ENCODE data around the gene WDR37. TPM values are rescaled to one million over a fixed set of nuclear protein-coding genes. Genes with fewer than 3 reads are reported as not detected.

The WDR37 gene
- total RNA-seq, 1 experiment from 2014 or later, result 10.4 TPM

DNA sequence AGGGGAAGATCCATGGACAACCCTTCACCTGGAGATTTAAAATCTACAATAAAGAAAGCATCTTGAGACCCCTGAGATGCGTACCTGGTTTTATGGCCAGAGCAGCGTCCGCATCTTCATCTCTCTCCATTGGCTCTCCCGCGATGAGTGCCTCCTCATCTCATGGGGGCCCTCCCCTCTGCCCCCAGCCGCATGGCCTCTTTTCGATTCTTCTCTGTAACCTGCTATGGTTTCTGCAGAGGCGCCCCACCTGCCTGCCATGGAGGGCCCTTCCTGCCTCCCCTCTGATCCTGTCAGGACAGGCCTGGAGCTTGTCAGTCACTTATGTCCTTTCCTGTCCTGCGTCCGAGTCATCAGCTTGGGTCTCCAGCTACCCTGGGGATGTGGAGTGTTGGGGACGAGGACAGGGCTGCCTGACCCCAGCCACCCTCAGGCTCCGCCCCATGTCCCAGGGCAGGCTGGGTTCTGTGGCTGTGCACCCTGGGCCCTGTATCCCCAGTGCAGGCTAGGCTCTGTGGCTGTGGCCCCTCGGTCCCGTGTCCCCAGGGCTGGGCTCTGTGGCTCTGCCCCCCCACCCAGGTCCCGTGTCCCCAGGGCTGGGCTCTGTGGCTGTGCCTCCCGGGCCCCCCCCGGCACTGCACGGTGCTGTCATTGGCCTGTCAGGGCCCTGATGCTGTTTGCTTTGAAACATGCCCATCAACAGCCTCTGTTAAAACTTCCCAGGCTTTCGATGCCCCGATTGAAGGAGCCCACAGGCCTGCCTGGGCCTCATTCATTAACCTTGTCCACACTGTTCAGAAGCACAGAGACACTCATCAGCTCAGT is 99.8 kb downstream of the WDR37 start (continued):
- TF ChIP-seq, protein P1, sequence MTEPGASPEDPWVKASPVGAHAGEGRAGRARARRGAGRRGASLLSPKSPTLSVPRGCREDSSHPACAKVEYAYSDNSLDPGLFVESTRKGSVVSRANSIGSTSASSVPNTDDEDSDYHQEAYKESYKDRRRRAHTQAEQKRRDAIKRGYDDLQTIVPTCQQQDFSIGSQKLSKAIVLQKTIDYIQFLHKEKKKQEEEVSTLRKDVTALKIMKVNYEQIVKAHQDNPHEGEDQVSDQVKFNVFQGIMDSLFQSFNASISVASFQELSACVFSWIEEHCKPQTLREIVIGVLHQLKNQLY (CRISPR knock-in tag; IDR thresholded peaks at IDR 0.05), result no peak
- TF ChIP-seq, protein P2, sequence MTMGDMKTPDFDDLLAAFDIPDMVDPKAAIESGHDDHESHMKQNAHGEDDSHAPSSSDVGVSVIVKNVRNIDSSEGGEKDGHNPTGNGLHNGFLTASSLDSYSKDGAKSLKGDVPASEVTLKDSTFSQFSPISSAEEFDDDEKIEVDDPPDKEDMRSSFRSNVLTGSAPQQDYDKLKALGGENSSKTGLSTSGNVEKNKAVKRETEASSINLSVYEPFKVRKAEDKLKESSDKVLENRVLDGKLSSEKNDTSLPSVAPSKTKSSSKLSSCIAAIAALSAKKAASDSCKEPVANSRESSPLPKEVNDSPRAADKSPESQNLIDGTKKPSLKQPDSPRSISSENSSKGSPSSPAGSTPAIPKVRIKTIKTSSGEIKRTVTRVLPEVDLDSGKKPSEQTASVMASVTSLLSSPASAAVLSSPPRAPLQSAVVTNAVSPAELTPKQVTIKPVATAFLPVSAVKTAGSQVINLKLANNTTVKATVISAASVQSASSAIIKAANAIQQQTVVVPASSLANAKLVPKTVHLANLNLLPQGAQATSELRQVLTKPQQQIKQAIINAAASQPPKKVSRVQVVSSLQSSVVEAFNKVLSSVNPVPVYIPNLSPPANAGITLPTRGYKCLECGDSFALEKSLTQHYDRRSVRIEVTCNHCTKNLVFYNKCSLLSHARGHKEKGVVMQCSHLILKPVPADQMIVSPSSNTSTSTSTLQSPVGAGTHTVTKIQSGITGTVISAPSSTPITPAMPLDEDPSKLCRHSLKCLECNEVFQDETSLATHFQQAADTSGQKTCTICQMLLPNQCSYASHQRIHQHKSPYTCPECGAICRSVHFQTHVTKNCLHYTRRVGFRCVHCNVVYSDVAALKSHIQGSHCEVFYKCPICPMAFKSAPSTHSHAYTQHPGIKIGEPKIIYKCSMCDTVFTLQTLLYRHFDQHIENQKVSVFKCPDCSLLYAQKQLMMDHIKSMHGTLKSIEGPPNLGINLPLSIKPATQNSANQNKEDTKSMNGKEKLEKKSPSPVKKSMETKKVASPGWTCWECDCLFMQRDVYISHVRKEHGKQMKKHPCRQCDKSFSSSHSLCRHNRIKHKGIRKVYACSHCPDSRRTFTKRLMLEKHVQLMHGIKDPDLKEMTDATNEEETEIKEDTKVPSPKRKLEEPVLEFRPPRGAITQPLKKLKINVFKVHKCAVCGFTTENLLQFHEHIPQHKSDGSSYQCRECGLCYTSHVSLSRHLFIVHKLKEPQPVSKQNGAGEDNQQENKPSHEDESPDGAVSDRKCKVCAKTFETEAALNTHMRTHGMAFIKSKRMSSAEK (CRISPR knock-in tag; IDR thresholded peaks at IDR 0.05; ENCODE audit: borderline replicate concordance), result no peak

DNA sequence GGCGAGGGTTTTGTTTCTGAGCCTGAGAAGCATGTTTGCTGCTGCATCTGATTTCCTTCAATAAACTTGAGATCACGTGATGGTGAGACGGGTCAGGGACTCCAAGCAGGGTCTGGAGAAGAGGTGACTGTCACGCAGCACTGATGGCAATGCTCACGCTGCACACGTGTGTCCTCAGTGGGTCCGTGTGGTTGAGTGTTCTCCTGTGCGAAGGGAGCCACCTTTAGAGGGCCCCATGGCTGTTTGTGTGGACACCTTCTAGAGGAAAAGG is 100.4 kb downstream of the WDR37 start:
- no peaks in the 10 kb centered on the region for H3K36me3 Mint-ChIP-seq
- peaks cover 7% of the 10 kb centered on the region for H3K27me3 Mint-ChIP-seq (ENCODE audit: low read depth)
- ChIA-PET POLR2A (no interaction called here), CTCF (no interaction called here)
- DNase-seq (ENCODE audit: low spot score) (no peak), ATAC-seq (no peak)
- no peak overlapping the region for H3K4me3 Mint-ChIP-seq
- no peaks in the 10 kb centered on the region for H3K9me3 Mint-ChIP-seq
- H3K27ac Mint-ChIP-seq, result no peak overlapping the region
- TF ChIP-seq TEAD1 (CRISPR knock-in tag; IDR thresholded peaks at IDR 0.05) (no peak), NR1H2 (CRISPR knock-in tag; IDR thresholded peaks at IDR 0.05) (no peak), EMX1 (CRISPR knock-in tag; IDR thresholded peaks at IDR 0.05) (no peak)
- TF ChIP-seq, protein P3, sequence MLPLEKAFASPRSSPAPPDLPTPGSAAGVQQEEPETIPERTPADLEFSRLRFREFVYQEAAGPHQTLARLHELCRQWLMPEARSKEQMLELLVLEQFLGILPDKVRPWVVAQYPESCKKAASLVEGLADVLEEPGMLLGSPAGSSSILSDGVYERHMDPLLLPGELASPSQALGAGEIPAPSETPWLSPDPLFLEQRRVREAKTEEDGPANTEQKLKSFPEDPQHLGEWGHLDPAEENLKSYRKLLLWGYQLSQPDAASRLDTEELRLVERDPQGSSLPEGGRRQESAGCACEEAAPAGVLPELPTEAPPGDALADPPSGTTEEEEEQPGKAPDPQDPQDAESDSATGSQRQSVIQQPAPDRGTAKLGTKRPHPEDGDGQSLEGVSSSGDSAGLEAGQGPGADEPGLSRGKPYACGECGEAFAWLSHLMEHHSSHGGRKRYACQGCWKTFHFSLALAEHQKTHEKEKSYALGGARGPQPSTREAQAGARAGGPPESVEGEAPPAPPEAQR (CRISPR knock-in tag; IDR thresholded peaks at IDR 0.05), result no peak
- TF ChIP-seq, protein P4, sequence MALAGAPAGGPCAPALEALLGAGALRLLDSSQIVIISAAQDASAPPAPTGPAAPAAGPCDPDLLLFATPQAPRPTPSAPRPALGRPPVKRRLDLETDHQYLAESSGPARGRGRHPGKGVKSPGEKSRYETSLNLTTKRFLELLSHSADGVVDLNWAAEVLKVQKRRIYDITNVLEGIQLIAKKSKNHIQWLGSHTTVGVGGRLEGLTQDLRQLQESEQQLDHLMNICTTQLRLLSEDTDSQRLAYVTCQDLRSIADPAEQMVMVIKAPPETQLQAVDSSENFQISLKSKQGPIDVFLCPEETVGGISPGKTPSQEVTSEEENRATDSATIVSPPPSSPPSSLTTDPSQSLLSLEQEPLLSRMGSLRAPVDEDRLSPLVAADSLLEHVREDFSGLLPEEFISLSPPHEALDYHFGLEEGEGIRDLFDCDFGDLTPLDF (CRISPR knock-in tag; IDR thresholded peaks at IDR 0.05), result no peak
- TF ChIP-seq, protein P5, sequence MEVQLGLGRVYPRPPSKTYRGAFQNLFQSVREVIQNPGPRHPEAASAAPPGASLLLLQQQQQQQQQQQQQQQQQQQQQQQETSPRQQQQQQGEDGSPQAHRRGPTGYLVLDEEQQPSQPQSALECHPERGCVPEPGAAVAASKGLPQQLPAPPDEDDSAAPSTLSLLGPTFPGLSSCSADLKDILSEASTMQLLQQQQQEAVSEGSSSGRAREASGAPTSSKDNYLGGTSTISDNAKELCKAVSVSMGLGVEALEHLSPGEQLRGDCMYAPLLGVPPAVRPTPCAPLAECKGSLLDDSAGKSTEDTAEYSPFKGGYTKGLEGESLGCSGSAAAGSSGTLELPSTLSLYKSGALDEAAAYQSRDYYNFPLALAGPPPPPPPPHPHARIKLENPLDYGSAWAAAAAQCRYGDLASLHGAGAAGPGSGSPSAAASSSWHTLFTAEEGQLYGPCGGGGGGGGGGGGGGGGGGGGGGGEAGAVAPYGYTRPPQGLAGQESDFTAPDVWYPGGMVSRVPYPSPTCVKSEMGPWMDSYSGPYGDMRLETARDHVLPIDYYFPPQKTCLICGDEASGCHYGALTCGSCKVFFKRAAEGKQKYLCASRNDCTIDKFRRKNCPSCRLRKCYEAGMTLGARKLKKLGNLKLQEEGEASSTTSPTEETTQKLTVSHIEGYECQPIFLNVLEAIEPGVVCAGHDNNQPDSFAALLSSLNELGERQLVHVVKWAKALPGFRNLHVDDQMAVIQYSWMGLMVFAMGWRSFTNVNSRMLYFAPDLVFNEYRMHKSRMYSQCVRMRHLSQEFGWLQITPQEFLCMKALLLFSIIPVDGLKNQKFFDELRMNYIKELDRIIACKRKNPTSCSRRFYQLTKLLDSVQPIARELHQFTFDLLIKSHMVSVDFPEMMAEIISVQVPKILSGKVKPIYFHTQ (CRISPR knock-in tag; IDR thresholded peaks at IDR 0.05), result no peak
- TF ChIP-seq, protein P6, sequence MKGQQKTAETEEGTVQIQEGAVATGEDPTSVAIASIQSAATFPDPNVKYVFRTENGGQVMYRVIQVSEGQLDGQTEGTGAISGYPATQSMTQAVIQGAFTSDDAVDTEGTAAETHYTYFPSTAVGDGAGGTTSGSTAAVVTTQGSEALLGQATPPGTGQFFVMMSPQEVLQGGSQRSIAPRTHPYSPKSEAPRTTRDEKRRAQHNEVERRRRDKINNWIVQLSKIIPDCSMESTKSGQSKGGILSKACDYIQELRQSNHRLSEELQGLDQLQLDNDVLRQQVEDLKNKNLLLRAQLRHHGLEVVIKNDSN (CRISPR knock-in tag; IDR thresholded peaks at IDR 0.05), result no peak
- peaks cover 4% of the 10 kb centered on the region; the same call in 1 of the 2 replicates for H3K4me1 Mint-ChIP-seq

DNA sequence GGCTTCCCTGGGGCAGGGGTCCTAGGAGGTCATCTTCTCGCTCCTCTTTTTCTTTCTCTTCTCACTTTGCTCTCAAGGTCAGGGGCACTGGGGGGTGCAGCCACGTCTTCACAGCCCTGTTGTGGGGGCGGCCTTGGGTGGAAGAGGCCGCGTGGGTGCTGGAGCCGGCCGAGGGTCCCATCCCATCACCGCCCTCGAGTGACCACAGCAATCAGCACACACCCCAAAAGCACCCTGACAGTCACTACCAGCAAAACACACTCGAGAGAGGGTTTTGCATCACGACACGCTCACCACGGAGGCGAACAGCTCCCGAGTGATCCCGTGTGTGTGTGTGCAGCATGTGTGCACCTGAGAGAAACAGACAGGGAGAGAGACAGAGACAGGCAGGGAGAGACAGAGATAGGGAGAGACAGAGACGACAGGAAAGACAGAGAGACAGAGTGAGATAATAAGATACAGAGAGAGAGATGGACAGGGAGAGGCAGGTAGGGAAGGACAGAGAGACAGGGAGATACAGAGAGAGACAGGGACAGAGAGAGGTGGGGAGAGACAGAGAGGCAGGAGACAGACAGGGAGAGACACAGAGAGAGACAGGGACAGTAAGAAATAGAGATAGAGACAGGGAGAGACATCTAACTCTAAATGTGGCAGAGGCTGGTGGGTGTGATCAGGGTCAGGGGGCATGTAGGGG is 100.9 kb downstream of the WDR37 start:
- ATAC-seq, result no peak
- Mint-ChIP-seq H3K27ac (no peak overlapping the region), H3K4me3 (no peak overlapping the region), H3K9me3 (no peaks in the 10 kb centered on the region), H3K36me3 (no peaks in the 10 kb centered on the region), H3K27me3 (ENCODE audit: low read depth) (peaks cover 5% of the 10 kb centered on the region), H3K4me1 (peaks cover 4% of the 10 kb centered on the region; the same call in 1 of the 2 replicates)
- DNase-seq (ENCODE audit: low spot score), result no peak
- TF ChIP-seq JAZF1 (CRISPR knock-in tag; IDR thresholded peaks at IDR 0.05), result no peak
- TF ChIP-seq, protein P1 (CRISPR knock-in tag; IDR thresholded peaks at IDR 0.05), result no peak
- no peak for TF ChIP-seq TCF7 (CRISPR knock-in tag; IDR thresholded peaks at IDR 0.05; ENCODE audit: low read depth)
- no peak for TF ChIP-seq FOXP1 (CRISPR knock-in tag; IDR thresholded peaks at IDR 0.05; ENCODE audit: borderline replicate concordance)
- TF ChIP-seq, protein P2 (CRISPR knock-in tag; IDR thresholded peaks at IDR 0.05; ENCODE audit: borderline replicate concordance), result no peak
- POLR2A ChIA-PET, result no interaction called here
- CTCF ChIA-PET, result no interaction called here

Data from WTC11 (cell line).